PC-3 (cell line): Measurements from ENCODE around the gene ARL5A. TPM values are rescaled to one million over a fixed set of nuclear protein-coding genes. Genes with fewer than 3 reads are reported as not detected.

Experiments used
- ATAC-seq: fragments of 200-7000 bp; cut with Tn5 transposase; 2 replicates; pipeline ENCODE4 v1.9.1; 2020; ENCODE audit warnings: mild to moderate bottlenecking, moderate library complexity
- BruUV-seq: library from RNA; stranded (reverse); fragments of 400-500 nt; replicated peaks from 2 replicates; lab custom pipeline; 2021; lab: Mats Ljungman, UMichigan
- CTCF ChIA-PET: fragments of 300-600 bp; sonication (Branson Sonifier 250); formaldehyde crosslinking; loops from one replicate; lab custom pipeline; 2022; ENCODE audit warnings: antibody characterized with exemption; lab: Charles Lee
- POLR2A ChIA-PET: fragments of 300-600 bp; sonication (Branson Sonifier 250); formaldehyde crosslinking; loops from one replicate; lab custom pipeline; 2022; ENCODE audit warnings: antibody characterized with exemption; ENCODE audit not compliant: unreplicated experiment; lab: Charles Lee
- DNase-seq: peaks from one replicate; pipeline ENCODE4 v3.0.0-alpha.2; 2015
- H2AFZ ChIP-seq: fragments of 300-600 bp; sonication (generic); 2 replicates; pipeline ENCODE4 v1.6.0; 2016; ENCODE audit warnings: antibody characterized with exemption, low read length
- H3F3A ChIP-seq: fragments of 300-600 bp; sonication (generic); one replicate; pipeline ENCODE4 v1.6.0; 2017; ENCODE audit warnings: antibody characterized with exemption, low read length, control low read depth, mild to moderate bottlenecking; ENCODE audit not compliant: unreplicated experiment
- H3K27ac ChIP-seq: fragments of 300-600 bp; sonication (generic); 2 replicates; pipeline ENCODE4 v1.5.1; 2016; ENCODE audit warnings: mild to moderate bottlenecking, low read length
- H3K27me3 ChIP-seq: fragments of 300-600 bp; sonication (generic); 2 replicates; pipeline ENCODE4 v1.6.1; 2016; ENCODE audit warnings: low read length, mixed read lengths
- H3K36me3 ChIP-seq: fragments of 300-600 bp; sonication (generic); 2 replicates; pipeline ENCODE4 v1.6.1; 2016; ENCODE audit warnings: low read depth, mixed run types, low read length, mixed read lengths
- H3K4me1 ChIP-seq: fragments of 300-600 bp; sonication (generic); 2 replicates; pipeline ENCODE4 v1.5.1; 2016; ENCODE audit warnings: low read length; ENCODE audit not compliant: insufficient read depth
- H3K4me2 ChIP-seq: fragments of 300-600 bp; sonication (generic); 2 replicates; pipeline ENCODE4 v1.6.0; 2016; ENCODE audit warnings: low read length
- H3K4me3 ChIP-seq: fragments of 300-600 bp; sonication (generic); 2 replicates; pipeline ENCODE4 v1.5.1; 2016; ENCODE audit warnings: mild to moderate bottlenecking, low read length, mixed read lengths
- H3K79me2 ChIP-seq: fragments of 300-600 bp; sonication (generic); 2 replicates; pipeline ENCODE4 v1.6.1; 2017; ENCODE audit warnings: low read length, mixed read lengths
- H3K9ac ChIP-seq: fragments of 300-600 bp; sonication (generic); 2 replicates; pipeline ENCODE4 v1.6.0; 2016; ENCODE audit warnings: mild to moderate bottlenecking, low read length
- H3K9me2 ChIP-seq: fragments of 300-600 bp; sonication (generic); replicated peaks from 2 replicates; pipeline ENCODE4 v1.6.1; 2016; ENCODE audit warnings: mixed run types, low read length, mixed read lengths
- H3K9me3 ChIP-seq: fragments of 300-600 bp; sonication (generic); 2 replicates; pipeline ENCODE4 v1.6.1; 2016; ENCODE audit warnings: low read length, mixed read lengths
- H4K20me1 ChIP-seq: fragments of 300-600 bp; sonication (generic); 2 replicates; pipeline ENCODE4 v1.6.1; 2016; ENCODE audit warnings: low read length, mixed read lengths
- CTCF ChIP-seq: fragments of 300-600 bp; sonication (generic); conservative IDR thresholded peaks from 2 replicates; pipeline ENCODE4 v1.5.1; 2017; ENCODE audit warnings: antibody characterized with exemption, low read depth, mild to moderate bottlenecking, low read length
- EZH2 ChIP-seq: fragments of 300-600 bp; sonication (generic); IDR thresholded peaks from one replicate; pipeline ENCODE4 v1.6.1; 2017; ENCODE audit warnings: antibody characterized with exemption, mild to moderate bottlenecking, low read length; ENCODE audit not compliant: unreplicated experiment
- EZH2phosphoT487 ChIP-seq: fragments of 300-600 bp; sonication (generic); IDR thresholded peaks from 2 replicates; pipeline ENCODE4 v1.6.1; 2018; ENCODE audit warnings: mild to moderate bottlenecking, antibody characterized with exemption, low read length, borderline replicate concordance
- intact Hi-C: fragments of 100-400 bp; cut with micrococcal nuclease; formaldehyde crosslinking; loops from 2 replicates; pipeline ENCODE4 v1.9.0; 2023
- total RNA-seq: library from RNA; depleted of rRNA; stranded (reverse); fragments of >200 nt; gene quantifications from 2 replicates; pipeline ENCODE4 v1.2.3, GENCODE V29; 2014

ARL5A gene
- total RNA-seq, 1 experiment from 2014 or later, result 45.6 TPM

GRCh38 chr2:151803811-151804210 lies 24.4 kb downstream of the ARL5A start:
- Histone ChIP-seq H3K4me2 (no peak overlapping the region), H3K9ac (no peak overlapping the region), H2AFZ (no peak overlapping the region), H3K36me3 (peaks cover 17% of the 10 kb centered on the region; the same call in 1 of the 2 replicates), H3F3A (no peaks in the 10 kb centered on the region), H3K9me3 (no peaks in the 10 kb centered on the region), H4K20me1 (no peaks in the 10 kb centered on the region), H3K79me2 (no peaks in the 10 kb centered on the region), H3K27me3 (no peaks in the 10 kb centered on the region), H3K9me2 (no peaks in the 10 kb centered on the region), H3K4me1 (no peaks in the 10 kb centered on the region), H3K4me3 (no peak overlapping the region), H3K27ac (no peak overlapping the region)
- intact Hi-C loops, result no loop called here
- no TSS peak for BruUV-seq
- no peak for TF ChIP-seq EZH2
- TF ChIP-seq EZH2phosphoT487, result no peak
- no peak for TF ChIP-seq CTCF
- DNase-seq, result no peak
- ChIA-PET POLR2A (no interaction called here), CTCF (no interaction called here)
- no peak for ATAC-seq

- no peaks in the 10 kb centered on the region for H3K9me3 ChIP-seq
- no peaks in the 10 kb centered on the region for H3K27me3 ChIP-seq
- H3K4me1 ChIP-seq, result no peaks in the 10 kb centered on the region
- DNase-seq, result no peak
- no peak overlapping the region for H3K9ac ChIP-seq
- intact Hi-C loops, result no loop called here
- no peak overlapping the region for H3K4me3 ChIP-seq
- ATAC-seq, result no peak
- H3K36me3 ChIP-seq, result peaks cover 17% of the 10 kb centered on the region; the same call in 1 of the 2 replicates
- H2AFZ ChIP-seq, result no peak overlapping the region
- BruUV-seq, result no TSS peak
- no peaks in the 10 kb centered on the region for H3K9me2 ChIP-seq
- H3K4me2 ChIP-seq, result no peak overlapping the region
- H3K79me2 ChIP-seq, result no peaks in the 10 kb centered on the region
- no peak for TF ChIP-seq EZH2phosphoT487
- no peak for TF ChIP-seq EZH2
- TF ChIP-seq CTCF, result no peak
- ChIA-PET POLR2A (no interaction called here), CTCF (no interaction called here)
- no peaks in the 10 kb centered on the region for H3F3A ChIP-seq
- H3K27ac ChIP-seq, result no peak overlapping the region
- H4K20me1 ChIP-seq, result no peaks in the 10 kb centered on the region
Observed at GRCh38 chr2:151802315-151802714, 25.9 kb downstream of the ARL5A start.

GRCh38 chr2:151799886-151800292 lies 28.3 kb downstream of the ARL5A start:
- Histone ChIP-seq H3K27me3 (no peaks in the 10 kb centered on the region), H3K4me3 (no peak overlapping the region), H3K4me2 (no peak overlapping the region), H3K4me1 (no peaks in the 10 kb centered on the region), H4K20me1 (no peaks in the 10 kb centered on the region), H3K9ac (no peak overlapping the region), H3K27ac (no peak overlapping the region), H2AFZ (no peak overlapping the region), H3K9me3 (no peaks in the 10 kb centered on the region), H3K9me2 (no peaks in the 10 kb centered on the region), H3F3A (no peaks in the 10 kb centered on the region), H3K36me3 (peaks cover 8% of the 10 kb centered on the region; the same call in 1 of the 2 replicates), H3K79me2 (no peaks in the 10 kb centered on the region)
- ChIA-PET CTCF (no interaction called here), POLR2A (no interaction called here)
- BruUV-seq, result no TSS peak
- intact Hi-C loops, result no loop called here
- no peak for ATAC-seq
- TF ChIP-seq EZH2, result no peak
- no peak for TF ChIP-seq EZH2phosphoT487
- no peak for TF ChIP-seq CTCF
- DNase-seq, result no peak
